ENCODE results near the gene PPM1J.
"Not testable (repeated sequence)": the region's sequence is repeated elsewhere in the genome, so short reads cannot be mapped to it uniquely, and the experiment has no call there.

The PPM1J gene

GRCh38 chr1:112721966-112722524, 6.9 kb upstream of the PPM1J start:
- no peak for DNase-seq (ENCODE audit: low spot score)

GRCh38 chr1:112721294-112721693, 6.2 kb upstream of the PPM1J start:
- DNase-seq (ENCODE audit: low spot score) = not testable (repeated sequence)

GRCh38 chr1:112720800-112721199, 5.7 kb upstream of the PPM1J start:
- no peak for DNase-seq (ENCODE audit: low spot score)

- DNase-seq (ENCODE audit: low spot score) = no peak
These were observed 4.6 kb upstream of the PPM1J start for GRCh38 chr1:112719706-112720105.

- peak; percentile 81 for DNase-seq (ENCODE audit: low spot score)
These were observed 3.7 kb upstream of the PPM1J start for GRCh38 chr1:112718691-112719418.

GRCh38 chr1:112717263-112717873, 2.2 kb upstream of the PPM1J start:
- DNase-seq (ENCODE audit: low spot score) = no peak

- DNase-seq (ENCODE audit: low spot score) = peak; percentile 87
These were observed 1.1 kb upstream of the PPM1J start for GRCh38 chr1:112716133-112716720.

- DNase-seq (ENCODE audit: low spot score) = peak; percentile 7
These were observed 544 bp downstream of the PPM1J start for GRCh38 chr1:112714313-112715263.

GRCh38 chr1:112713466-112714312, 1.4 kb downstream of the PPM1J start:
- DNase-seq (ENCODE audit: low spot score) = no peak

- no peak for DNase-seq (ENCODE audit: low spot score)
These were observed 2.4 kb downstream of the PPM1J start for GRCh38 chr1:112712701-112713128.

- no peak for DNase-seq (ENCODE audit: low spot score)
These were observed 2.9 kb downstream of the PPM1J start for GRCh38 chr1:112712191-112712590.

GRCh38 chr1:112711670-112712069, 3.5 kb downstream of the PPM1J start:
- no peak for DNase-seq (ENCODE audit: low spot score)

GRCh38 chr1:112711041-112711440, 4.1 kb downstream of the PPM1J start:
- DNase-seq (ENCODE audit: low spot score) = no peak

- DNase-seq (ENCODE audit: low spot score) = no peak
These were observed 4.5 kb downstream of the PPM1J start for GRCh38 chr1:112710586-112710985.

- DNase-seq (ENCODE audit: low spot score) = no peak
These were observed 5.0 kb downstream of the PPM1J start for GRCh38 chr1:112710159-112710558.

GRCh38 chr1:112708489-112708888, 6.6 kb downstream of the PPM1J start:
- no peak for DNase-seq (ENCODE audit: low spot score)

- no peak for DNase-seq (ENCODE audit: low spot score)
These were observed 7.1 kb downstream of the PPM1J start for GRCh38 chr1:112708002-112708448.

- DNase-seq (ENCODE audit: low spot score) = peak; percentile 88
These were observed 7.7 kb downstream of the PPM1J start for GRCh38 chr1:112707221-112708001.

GRCh38 chr1:112706505-112707220, 8.5 kb downstream of the PPM1J start, which contains the start of gene RHOC:
RHOC (minus strand) TSS chr1:112707127; CDS start chr1:112703799, 3,328 bp downstream.
- peak; percentile 71 for DNase-seq (ENCODE audit: low spot score)

Data from LoVo (cell line).